ENCODE data around the gene BHLHE40. TPM values are rescaled to one million over a fixed set of nuclear protein-coding genes. Genes with fewer than 3 reads are reported as not detected.

BHLHE40 gene
- total RNA-seq, 1 donor: 22.9 TPM

DNA sequence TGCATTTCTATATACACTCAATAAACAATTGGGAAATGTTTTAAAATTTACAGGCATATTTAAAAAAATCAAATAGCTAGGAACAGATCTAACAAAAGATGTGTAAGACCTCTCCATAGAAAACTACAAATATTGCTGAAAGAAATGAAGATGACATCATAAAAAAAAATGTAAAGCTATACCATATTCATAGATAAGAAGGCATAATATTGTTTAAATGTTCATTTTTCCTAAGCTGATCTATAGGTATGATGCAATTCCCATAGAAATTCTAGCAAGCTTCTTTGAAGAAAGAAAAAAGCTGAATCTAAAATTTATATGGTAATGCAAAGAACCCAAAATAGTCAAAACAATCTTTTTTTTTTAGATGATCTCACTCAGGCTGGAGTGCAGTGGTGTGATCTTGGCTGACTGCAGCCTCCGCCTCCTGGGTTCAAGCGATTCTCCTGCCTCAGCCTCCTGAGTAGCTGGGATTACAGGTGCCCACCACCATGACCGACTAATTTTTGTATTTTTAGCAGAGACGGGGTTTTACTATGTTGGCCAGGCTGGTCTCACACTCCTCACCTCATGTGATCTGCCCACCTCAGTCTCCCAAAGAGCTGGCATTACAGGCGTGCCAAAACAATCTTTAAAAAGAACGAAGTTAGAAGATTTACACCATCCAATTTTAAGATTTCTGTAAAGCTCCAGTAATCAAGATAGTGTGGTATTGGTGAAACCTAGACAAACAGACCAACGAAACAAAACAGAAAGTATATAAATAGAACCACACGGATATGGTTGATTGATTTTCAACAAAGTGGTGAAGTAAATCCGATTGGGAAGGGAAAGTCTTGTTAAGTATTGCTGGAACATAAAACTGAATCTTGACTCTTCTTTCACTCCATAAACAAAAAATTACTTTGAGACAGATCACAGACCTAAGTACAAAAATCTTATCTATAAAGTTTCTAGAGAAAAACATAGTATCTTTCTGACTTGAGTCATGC, 6.3 kb upstream of the BHLHE40 start:
- H3K4me3 ChIP-seq (ENCODE audit: low read depth, low read length): no peak overlapping the region
- TF ChIP-seq, protein P1, sequence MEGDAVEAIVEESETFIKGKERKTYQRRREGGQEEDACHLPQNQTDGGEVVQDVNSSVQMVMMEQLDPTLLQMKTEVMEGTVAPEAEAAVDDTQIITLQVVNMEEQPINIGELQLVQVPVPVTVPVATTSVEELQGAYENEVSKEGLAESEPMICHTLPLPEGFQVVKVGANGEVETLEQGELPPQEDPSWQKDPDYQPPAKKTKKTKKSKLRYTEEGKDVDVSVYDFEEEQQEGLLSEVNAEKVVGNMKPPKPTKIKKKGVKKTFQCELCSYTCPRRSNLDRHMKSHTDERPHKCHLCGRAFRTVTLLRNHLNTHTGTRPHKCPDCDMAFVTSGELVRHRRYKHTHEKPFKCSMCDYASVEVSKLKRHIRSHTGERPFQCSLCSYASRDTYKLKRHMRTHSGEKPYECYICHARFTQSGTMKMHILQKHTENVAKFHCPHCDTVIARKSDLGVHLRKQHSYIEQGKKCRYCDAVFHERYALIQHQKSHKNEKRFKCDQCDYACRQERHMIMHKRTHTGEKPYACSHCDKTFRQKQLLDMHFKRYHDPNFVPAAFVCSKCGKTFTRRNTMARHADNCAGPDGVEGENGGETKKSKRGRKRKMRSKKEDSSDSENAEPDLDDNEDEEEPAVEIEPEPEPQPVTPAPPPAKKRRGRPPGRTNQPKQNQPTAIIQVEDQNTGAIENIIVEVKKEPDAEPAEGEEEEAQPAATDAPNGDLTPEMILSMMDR (IDR thresholded peaks at IDR 0.05; ENCODE audit: insufficient read depth, low read length): no peak
- DNase-seq (ENCODE audit: low read depth): peak; percentile 32

GRCh38 chr3:4974154-4974553, 5.1 kb upstream of the BHLHE40 start:
- H3K4me3 ChIP-seq (ENCODE audit: low read depth, low read length): no peak overlapping the region
- no peak for DNase-seq (ENCODE audit: low read depth)
- TF ChIP-seq, protein P1 (IDR thresholded peaks at IDR 0.05; ENCODE audit: insufficient read depth, low read length): no peak

- H3K4me3 ChIP-seq (ENCODE audit: low read depth, low read length): no peak overlapping the region
- DNase-seq (ENCODE audit: low read depth): peak; percentile 75
- TF ChIP-seq, protein P1 (IDR thresholded peaks at IDR 0.05; ENCODE audit: insufficient read depth, low read length): peak; percentile 58
These were observed 3.1 kb upstream of the BHLHE40 start for GRCh38 chr3:4976109-4976508.

DNA sequence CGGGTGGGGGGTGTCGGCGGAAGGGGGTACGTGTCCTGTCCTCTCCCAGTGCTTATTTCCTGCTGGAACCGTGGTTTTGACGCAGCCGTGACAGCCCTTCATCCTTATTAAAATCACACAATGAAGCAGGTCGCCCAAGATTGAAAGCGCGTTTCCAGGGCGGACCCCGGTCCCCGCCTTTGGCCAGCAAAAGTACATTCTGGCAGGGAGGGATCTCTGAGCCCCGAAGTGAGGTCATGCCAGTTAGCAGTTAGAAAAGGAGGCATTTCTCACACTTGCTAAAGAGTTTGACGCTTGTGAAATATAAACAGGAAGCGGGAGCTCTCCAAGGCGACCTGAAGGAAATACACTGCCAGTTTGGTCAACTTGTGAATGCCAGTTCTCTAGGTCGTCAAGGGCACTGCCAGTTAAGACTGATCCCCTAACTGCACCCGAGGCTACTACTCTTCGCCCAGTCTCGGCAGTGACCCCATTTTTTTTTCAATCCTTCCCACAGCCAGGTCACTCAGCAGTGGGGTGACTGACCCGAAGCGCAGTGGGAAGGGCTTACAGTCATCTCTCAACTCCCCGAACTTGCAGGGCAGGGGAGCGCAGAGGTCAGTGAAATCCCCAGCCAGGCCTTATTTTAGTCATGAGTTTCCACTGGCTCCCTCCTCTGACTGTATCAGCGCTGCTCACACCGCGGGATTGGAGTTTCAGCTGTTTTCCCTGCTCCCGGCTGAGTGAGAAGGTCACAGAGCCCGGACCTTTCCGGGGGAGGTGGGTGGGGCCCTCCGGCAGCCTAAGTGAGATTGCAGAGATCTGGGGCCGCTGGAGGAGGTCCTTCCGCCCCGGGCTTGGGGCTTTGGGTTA, 2.0 kb upstream of the BHLHE40 start:
- DNase-seq (ENCODE audit: low read depth): peak; percentile 86
- H3K4me3 ChIP-seq (ENCODE audit: low read depth, low read length): peak overlapping the region; percentile 99
- TF ChIP-seq, protein P1 (IDR thresholded peaks at IDR 0.05; ENCODE audit: insufficient read depth, low read length): no peak

DNA sequence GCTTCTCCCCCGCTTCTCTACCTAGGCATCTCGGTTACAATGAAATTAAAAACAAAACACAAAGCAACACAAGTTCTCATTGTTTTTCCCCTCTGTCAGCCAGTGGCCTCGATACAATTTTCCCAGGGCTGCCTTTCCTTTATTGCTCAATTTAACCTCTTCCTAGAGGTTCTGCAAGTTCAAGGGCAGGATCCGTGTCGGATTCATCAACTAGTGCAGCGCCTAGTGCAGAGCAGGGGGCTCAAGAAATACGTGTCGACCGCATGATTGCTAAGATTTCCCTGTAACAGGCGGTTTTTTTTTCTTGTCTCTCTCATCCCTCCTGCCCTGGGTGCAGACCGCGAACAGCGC, 1.4 kb upstream of the BHLHE40 start:
- TF ChIP-seq, protein P1 (IDR thresholded peaks at IDR 0.05; ENCODE audit: insufficient read depth, low read length): no peak
- DNase-seq (ENCODE audit: low read depth): no peak
- peak overlapping the region; percentile 99 for H3K4me3 ChIP-seq (ENCODE audit: low read depth, low read length)

GRCh38 chr3:4978204-4978965, 852 bp upstream of the BHLHE40 start:
- peak overlapping the region; percentile 99 for H3K4me3 ChIP-seq (ENCODE audit: low read depth, low read length)
- TF ChIP-seq, protein P1 (IDR thresholded peaks at IDR 0.05; ENCODE audit: insufficient read depth, low read length): no peak
- DNase-seq (ENCODE audit: low read depth): peak; percentile 97
